Measurements from ENCODE around the gene NKTR.

DNA sequence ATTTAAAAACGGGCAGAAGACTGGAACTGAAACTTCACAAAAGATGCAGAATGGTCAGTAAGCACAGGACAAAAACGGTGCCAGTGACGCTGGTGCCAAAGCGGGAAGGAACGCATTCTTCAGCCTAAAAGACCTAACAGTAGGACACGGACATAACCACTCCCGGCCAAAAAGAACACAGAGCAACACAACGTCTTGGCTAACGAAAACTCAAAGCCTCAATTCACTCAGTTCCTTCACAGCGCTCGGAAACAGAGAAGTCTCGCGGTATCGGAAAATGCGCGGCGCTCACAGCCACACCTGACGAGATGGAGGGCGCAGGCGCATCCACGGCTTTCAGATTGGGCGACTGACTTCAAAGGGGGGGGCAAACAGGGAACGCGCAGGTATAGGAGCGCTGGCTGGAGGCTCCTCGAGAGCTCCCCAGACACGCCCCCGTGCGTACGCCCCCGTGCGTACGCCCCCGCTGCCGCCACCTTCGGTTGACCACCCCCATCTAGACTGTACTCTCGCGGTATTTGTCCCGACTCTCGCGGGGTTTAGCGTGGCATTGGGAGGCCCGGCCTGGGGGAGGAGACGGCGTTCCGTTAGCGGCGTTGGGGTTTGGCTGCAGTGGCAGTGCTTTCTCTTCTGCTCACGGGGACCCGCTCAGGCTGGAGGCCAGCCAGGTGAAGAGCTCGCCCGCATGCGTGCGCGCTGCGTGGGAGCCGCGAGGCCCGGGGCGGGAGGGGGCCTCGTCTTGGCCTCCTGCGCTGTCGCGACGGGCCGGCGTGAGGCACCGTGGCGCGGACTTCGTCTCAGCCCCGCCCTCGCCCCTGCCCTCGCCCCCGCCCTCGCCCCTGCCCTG, at the start of gene NKTR:
- peak in 1 of 2 donors; percentile 56 for TF ChIP-seq POLR2A (IDR thresholded peaks at IDR 0.05)
- TF ChIP-seq, protein P1, sequence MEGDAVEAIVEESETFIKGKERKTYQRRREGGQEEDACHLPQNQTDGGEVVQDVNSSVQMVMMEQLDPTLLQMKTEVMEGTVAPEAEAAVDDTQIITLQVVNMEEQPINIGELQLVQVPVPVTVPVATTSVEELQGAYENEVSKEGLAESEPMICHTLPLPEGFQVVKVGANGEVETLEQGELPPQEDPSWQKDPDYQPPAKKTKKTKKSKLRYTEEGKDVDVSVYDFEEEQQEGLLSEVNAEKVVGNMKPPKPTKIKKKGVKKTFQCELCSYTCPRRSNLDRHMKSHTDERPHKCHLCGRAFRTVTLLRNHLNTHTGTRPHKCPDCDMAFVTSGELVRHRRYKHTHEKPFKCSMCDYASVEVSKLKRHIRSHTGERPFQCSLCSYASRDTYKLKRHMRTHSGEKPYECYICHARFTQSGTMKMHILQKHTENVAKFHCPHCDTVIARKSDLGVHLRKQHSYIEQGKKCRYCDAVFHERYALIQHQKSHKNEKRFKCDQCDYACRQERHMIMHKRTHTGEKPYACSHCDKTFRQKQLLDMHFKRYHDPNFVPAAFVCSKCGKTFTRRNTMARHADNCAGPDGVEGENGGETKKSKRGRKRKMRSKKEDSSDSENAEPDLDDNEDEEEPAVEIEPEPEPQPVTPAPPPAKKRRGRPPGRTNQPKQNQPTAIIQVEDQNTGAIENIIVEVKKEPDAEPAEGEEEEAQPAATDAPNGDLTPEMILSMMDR (IDR thresholded peaks at IDR 0.05): no peak

Measured in suprapubic skin (tissue), 3 donors.